Naive thymus-derived CD4-positive, alpha-beta T cell (primary cell): ENCODE data around the gene PITPNM1. TPM values are rescaled to one million over a fixed set of nuclear protein-coding genes. Genes with fewer than 3 reads are reported as not detected.
"Not testable (repeated sequence)": the region's sequence is repeated elsewhere in the genome, so short reads cannot be mapped to it uniquely, and the experiment has no call there.

Source experiments
- ATAC-seq: fragments of 150-1000 bp; cut with Tn5 transposase; 2 replicates; pipeline ENCODE4 v1.10.0; 2021; ENCODE audit warnings: mild to moderate bottlenecking, moderate library complexity
- CTCF ChIA-PET: fragments of 350-600 bp; sonication (Branson Sonifier 250); formaldehyde crosslinking; loops from one replicate; lab custom pipeline; 2021; ENCODE audit warnings: antibody characterized with exemption; lab: Charles Lee
- POLR2A ChIA-PET: fragments of 350-600 bp; sonication (Branson Sonifier 250); formaldehyde crosslinking; loops from one replicate; lab custom pipeline; 2021; ENCODE audit warnings: antibody characterized with exemption, inconsistent platforms; lab: Charles Lee
- DNase-seq, 9 donors: peaks; one replicate each; pipeline versions ENCODE4 v3.0.0 to v3.0.0-alpha.2; 2020 to 2022; ENCODE audit warnings: mixed read lengths in 1 of 9
- H3K27ac ChIP-seq: one replicate; pipeline ENCODE4 v1.7.0; 2013; ENCODE audit warnings: mild to moderate bottlenecking, low read depth, low read length, moderate library complexity
- H3K27me3 ChIP-seq, 2 donors: one replicate each; pipeline ENCODE4 v1.7.0; 2013; ENCODE audit warnings: low read length in 2 of 2, mild to moderate bottlenecking in 2 of 2, moderate library complexity in 2 of 2; ENCODE audit not compliant: control insufficient read depth in 2 of 2, insufficient read depth in 2 of 2
- H3K36me3 ChIP-seq, 3 experiments: 1 replicate in 2 of 3; 2 replicates in 1 of 3; pipeline ENCODE4 v1.7.0; 2013; ENCODE audit warnings: low read length in 3 of 3, mild to moderate bottlenecking in 3 of 3, moderate library complexity in 1 of 3; ENCODE audit not compliant: insufficient read depth in 3 of 3, control insufficient read depth in 2 of 3
- H3K4me1 ChIP-seq, 2 donors: one replicate each; pipeline ENCODE4 v1.7.0; 2013; ENCODE audit warnings: low read length in 2 of 2, mild to moderate bottlenecking in 2 of 2, moderate library complexity in 1 of 2; ENCODE audit not compliant: control insufficient read depth in 2 of 2, insufficient read depth in 2 of 2
- H3K4me3 ChIP-seq: 2 replicates; pipeline ENCODE4 v1.7.0; 2013; ENCODE audit warnings: mild to moderate bottlenecking, low read length
- H3K9me3 ChIP-seq, 3 experiments: 1 replicate in 2 of 3; 2 replicates in 1 of 3; pipeline ENCODE4 v1.7.0; 2013; ENCODE audit warnings: low read length in 3 of 3; ENCODE audit not compliant: control insufficient read depth in 2 of 3
- H3K27ac Mint-ChIP-seq, 9 donors: one replicate each; pipeline ENCODE4 v1.8.0; 2020 to 2022; ENCODE audit warnings: mixed read lengths in 9 of 9, mild to moderate bottlenecking in 8 of 9, moderate library complexity in 5 of 9, inconsistent platforms in 2 of 9
- H3K27me3 Mint-ChIP-seq, 5 donors: one replicate each; pipeline ENCODE4 v1.8.0; 2021 to 2022; ENCODE audit warnings: mixed read lengths in 5 of 5, mild to moderate bottlenecking in 1 of 5
- H3K36me3 Mint-ChIP-seq, 5 donors: one replicate each; pipeline ENCODE4 v1.8.0; 2020 to 2022; ENCODE audit warnings: mixed read lengths in 5 of 5, mild to moderate bottlenecking in 3 of 5, inconsistent platforms in 1 of 5
- H3K4me1 Mint-ChIP-seq, 7 donors: one replicate each; pipeline ENCODE4 v1.8.0; 2020 to 2022; ENCODE audit warnings: mixed read lengths in 7 of 7, mild to moderate bottlenecking in 3 of 7, inconsistent platforms in 1 of 7
- H3K4me3 Mint-ChIP-seq, 10 donors: one replicate each; pipeline ENCODE4 v1.8.0; 2020 to 2022; ENCODE audit warnings: mild to moderate bottlenecking in 10 of 10, mixed read lengths in 10 of 10, moderate library complexity in 6 of 10, inconsistent platforms in 2 of 10
- H3K9me3 Mint-ChIP-seq, 11 donors: one replicate each; pipeline ENCODE4 v1.8.0; 2020 to 2022; ENCODE audit warnings: mixed read lengths in 11 of 11, mild to moderate bottlenecking in 4 of 11, inconsistent platforms in 1 of 11, moderate library complexity in 1 of 11
- intact Hi-C, 2 donors: fragments of 100-400 bp; cut with micrococcal nuclease; formaldehyde crosslinking; loops; one replicate each; pipeline ENCODE4 v1.15.1; 2023
- polyA plus RNA-seq, 2 donors: library from polyadenylated mRNA; unstranded; fragments of 300-500 nt; fragmentation: Illumina TruSeq; gene quantifications; one replicate each; pipeline ENCODE4 v1.2.3, GENCODE V29; 2021
- total RNA-seq, 6 experiments: library from RNA in 5 of 6; stranded (reverse) in 5 of 6; gene quantifications; 1 replicate in 5 of 6; 2 replicates in 1 of 6; pipeline ENCODE4 v1.2.3 and lab custom pipeline; 2021 to 2026

The PITPNM1 gene
- total and polyA plus RNA-seq, 7 experiments from 2014 or later, result 9.5 to 133 (median 92.4) TPM

DNA sequence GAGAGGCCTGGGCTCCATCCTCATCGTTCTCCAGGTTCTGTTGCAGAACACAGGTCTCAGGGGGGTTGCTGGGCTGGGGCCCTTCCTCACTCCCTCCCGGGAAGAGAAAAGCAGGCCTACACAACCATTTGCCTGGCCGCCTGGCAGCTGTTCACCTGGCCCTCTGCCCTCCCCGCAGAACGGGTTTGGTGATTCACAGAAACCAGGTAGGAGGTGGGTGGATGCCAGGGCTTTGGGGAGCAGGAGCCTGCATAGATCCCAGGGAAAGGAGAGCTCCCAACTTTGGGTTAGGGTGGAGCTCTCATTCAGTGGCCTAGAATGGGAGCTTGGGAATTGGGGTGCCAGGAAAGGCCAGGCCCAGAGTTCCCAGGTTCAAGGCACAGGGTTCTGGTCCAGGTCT, 37.1 kb downstream of the PITPNM1 start:
- peaks cover 0 to 4% (median 0%) of the 10 kb centered on the region in 3 experiments for H3K36me3 ChIP-seq
- Mint-ChIP-seq H3K4me3 (peak overlapping the region; percentile 87 to 95 (median 90)), H3K27me3 (peaks cover 0 to 3% (median 0%) of the 10 kb centered on the region in 5 donors), H3K4me1 (peaks cover 23 to 44% (median 29%) of the 10 kb centered on the region in 7 donors), H3K36me3 (peaks cover 0 to 9% (median 0%) of the 10 kb centered on the region in 5 donors), H3K9me3 (no peaks in the 10 kb centered on the region), H3K27ac (peak overlapping the region; percentile 77 to 97 (median 88))
- intact Hi-C loops, result no loop called here
- DNase-seq (no peak), ATAC-seq (no peak)
- no peaks in the 10 kb centered on the region for H3K9me3 ChIP-seq
- H3K4me3 ChIP-seq, result peak overlapping the region; percentile 74
- peak overlapping the region; percentile 94 for H3K27ac ChIP-seq
- CTCF ChIA-PET, result interaction anchor here (0.8 to 2.8 kb wide), 9 partner anchors 14 to 66 kb away, joined by 3 to 11 read pairs (median 6); partner anchors contain the start of genes AIP, PPP1CA, PTPRCAP and TBC1D10C
- H3K27me3 ChIP-seq, result no peaks in the 10 kb centered on the region
- peaks cover 20 to 42% of the 10 kb centered on the region in 2 donors for H3K4me1 ChIP-seq
- POLR2A ChIA-PET, result interaction anchor here (0.6 to 18.3 kb wide), 21 partner anchors 9 to 228 kb away, joined by 3 to 230 read pairs (median 11); partner anchors contain the start of genes AIP, CABP4, CARNS1 and CORO1B

DNA sequence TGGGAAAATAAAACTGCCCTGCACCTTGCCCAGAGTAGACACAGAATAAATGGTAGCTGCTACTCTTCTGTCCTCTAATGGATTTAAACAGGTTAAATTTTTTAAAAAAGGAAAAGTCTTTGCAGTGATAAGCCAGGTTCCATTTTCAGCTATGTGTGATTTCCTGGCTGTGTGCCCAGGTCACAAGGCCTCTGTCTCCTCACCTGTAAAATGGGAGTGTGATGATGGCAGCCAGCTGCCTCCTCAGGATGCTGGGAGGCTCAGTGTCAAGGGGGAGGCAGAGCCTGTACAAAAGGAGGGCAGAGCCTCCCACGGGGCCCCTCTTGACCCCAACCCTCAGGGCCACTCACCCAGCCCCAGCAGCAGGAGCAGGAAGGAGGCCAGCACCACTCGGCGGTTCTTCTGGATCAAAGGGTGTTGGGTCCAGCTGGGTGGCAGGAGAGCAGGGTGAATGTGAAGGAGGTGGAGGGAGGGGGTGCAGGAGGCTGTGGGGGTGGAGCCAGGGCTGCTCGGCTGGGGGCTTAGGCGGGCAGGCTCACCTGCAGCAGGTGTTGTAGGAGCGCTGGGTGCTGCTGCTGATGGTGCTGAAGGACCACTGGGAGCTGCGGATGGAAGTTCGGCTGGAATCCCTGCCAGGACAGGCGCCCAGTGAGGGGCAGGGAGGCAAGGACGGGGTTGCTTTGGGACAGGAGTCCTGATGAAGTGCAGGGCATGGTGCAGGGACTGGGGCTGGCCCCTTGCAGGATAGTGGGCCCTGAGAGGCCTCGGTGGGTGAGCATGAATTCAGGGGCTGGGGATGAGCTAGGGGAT, 38.0 kb downstream of the PITPNM1 start:
- H3K36me3 Mint-ChIP-seq, result peaks cover 0 to 9% (median 0%) of the 10 kb centered on the region in 5 donors
- H3K27ac Mint-ChIP-seq, result peak overlapping the region in 8 of 9 donors; percentile 77 to 97 (median 89)
- H3K4me3 Mint-ChIP-seq, result peak overlapping the region; percentile 52 to 95 (median 90)
- no peaks in the 10 kb centered on the region for H3K27me3 ChIP-seq
- H3K4me1 ChIP-seq, result peaks cover 20 to 42% of the 10 kb centered on the region in 2 donors
- intact Hi-C loops, result no loop called here
- H3K9me3 Mint-ChIP-seq, result no peaks in the 10 kb centered on the region
- H3K27me3 Mint-ChIP-seq, result no peaks in the 10 kb centered on the region
- H3K4me1 Mint-ChIP-seq, result peaks cover 23 to 44% (median 29%) of the 10 kb centered on the region in 7 donors
- H3K27ac ChIP-seq, result peak overlapping the region; percentile 94
- no peak for ATAC-seq
- ChIA-PET CTCF (interaction anchor here (1.5 to 2.8 kb wide), 3 partner anchors 17 to 66 kb away, joined by 6 to 11 read pairs (median 8); partner anchors contain the start of genes PPP1CA and PTPRCAP), POLR2A (interaction anchor here (0.6 to 18.3 kb wide), 14 partner anchors 11 to 227 kb away, joined by 3 to 230 read pairs (median 33); partner anchors contain the start of genes AIP, CARNS1, CORO1B and GPR152)
- no peak overlapping the region for H3K4me3 ChIP-seq
- DNase-seq, result no peak
- peaks cover 0 to 4% (median 0%) of the 10 kb centered on the region in 3 experiments for H3K36me3 ChIP-seq
- H3K9me3 ChIP-seq, result no peaks in the 10 kb centered on the region

DNA sequence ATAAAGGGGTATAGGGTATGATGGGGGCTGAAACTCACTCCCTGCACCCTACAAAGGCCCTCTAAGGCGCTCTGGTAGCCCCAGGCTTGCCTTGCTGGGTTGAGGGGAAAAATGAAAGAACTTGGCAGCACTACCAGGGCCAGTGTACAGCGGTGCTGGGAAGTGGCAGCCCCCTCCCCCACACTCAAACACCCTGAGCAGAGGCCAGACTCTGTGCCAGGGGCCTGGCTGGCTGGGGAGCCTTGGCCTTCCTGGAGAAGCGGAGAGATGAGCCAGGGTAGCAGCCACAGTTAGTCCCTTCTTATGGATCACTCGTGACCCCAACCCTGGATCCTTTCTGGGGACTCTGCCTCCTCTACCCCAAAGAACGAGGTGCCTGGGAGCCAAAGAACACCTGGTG, 38.8 kb downstream of the PITPNM1 start:
- ChIA-PET POLR2A (interaction anchor here (0.7 to 18.3 kb wide), 12 partner anchors 10 to 1994 kb away, joined by 3 to 230 read pairs (median 56); partner anchors contain the start of genes AIP, CABP4, CARNS1 and CORO1B), CTCF (interaction anchor here (0.9 to 1.9 kb wide), 2 partner anchors 29 to 49 kb away, joined by 5 to 7 read pairs; partner anchors contain the start of gene PTPRCAP)
- no peaks in the 10 kb centered on the region for H3K27me3 Mint-ChIP-seq
- H3K27me3 ChIP-seq, result no peaks in the 10 kb centered on the region
- peak overlapping the region; percentile 94 for H3K27ac ChIP-seq
- no peak for DNase-seq
- H3K9me3 ChIP-seq, result no peaks in the 10 kb centered on the region
- H3K4me1 Mint-ChIP-seq, result peaks cover 23 to 44% (median 29%) of the 10 kb centered on the region in 7 donors
- no peak for ATAC-seq
- H3K4me3 ChIP-seq, result no peak overlapping the region
- intact Hi-C loops, result no loop called here
- H3K36me3 ChIP-seq, result peaks cover 0 to 4% (median 0%) of the 10 kb centered on the region in 3 experiments
- peaks cover 0 to 9% (median 0%) of the 10 kb centered on the region in 5 donors for H3K36me3 Mint-ChIP-seq
- peak overlapping the region in 7 of 9 donors; percentile 20 to 96 (median 73) for H3K27ac Mint-ChIP-seq
- no peaks in the 10 kb centered on the region for H3K9me3 Mint-ChIP-seq
- peaks cover 20 to 42% of the 10 kb centered on the region in 2 donors for H3K4me1 ChIP-seq
- peak overlapping the region in 8 of 10 donors; percentile 19 to 95 (median 44) for H3K4me3 Mint-ChIP-seq

DNA sequence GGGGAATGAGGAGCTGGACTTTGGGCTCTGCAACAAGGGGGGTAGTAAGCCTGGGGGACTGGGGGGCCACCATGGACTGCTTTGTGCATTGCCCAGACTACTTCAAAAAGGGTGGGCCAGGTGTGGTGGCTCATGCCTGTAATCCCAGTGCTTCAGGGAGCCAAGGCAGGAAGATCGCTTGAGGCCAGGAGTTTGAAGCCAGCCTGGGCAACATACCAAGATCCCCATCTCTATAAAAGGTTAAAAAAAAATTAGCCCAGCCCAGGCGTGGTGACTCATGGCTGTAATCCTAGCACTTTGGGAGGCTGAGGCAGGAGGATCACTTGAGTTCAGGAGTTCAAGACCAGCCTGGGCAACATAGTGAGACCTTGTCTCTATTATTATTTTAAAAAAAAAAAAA, 39.6 kb downstream of the PITPNM1 start:
- intact Hi-C loops, result loop anchor here in 1 of 2 donors (2.0 kb wide), 1 partner anchor 19 kb away; no protein-coding TSS in a partner anchor
- peak overlapping the region; percentile 66 for H3K4me3 ChIP-seq
- not testable (repeated sequence) for DNase-seq, H3K36me3 Mint-ChIP-seq, H3K9me3 ChIP-seq, ATAC-seq, H3K27me3 Mint-ChIP-seq, H3K36me3 ChIP-seq, H3K27me3 ChIP-seq, H3K9me3 Mint-ChIP-seq
- Mint-ChIP-seq H3K4me1 (peaks cover 23 to 44% (median 29%) of the 10 kb centered on the region in 7 donors), H3K27ac (peak overlapping the region; percentile 82 to 97 (median 93)), H3K4me3 (peak overlapping the region; percentile 75 to 94 (median 87))
- H3K27ac ChIP-seq, result peak overlapping the region; percentile 96
- CTCF ChIA-PET, result interaction anchor here (0.7 to 1.9 kb wide), 6 partner anchors 17 to 114 kb away, joined by 3 to 7 read pairs (median 4); partner anchors contain the start of gene PTPRCAP
- H3K4me1 ChIP-seq, result peaks cover 20 to 42% of the 10 kb centered on the region in 2 donors
- POLR2A ChIA-PET, result interaction anchor here (0.7 to 18.3 kb wide), 16 partner anchors 9 to 1993 kb away, joined by 3 to 230 read pairs (median 10); partner anchors contain the start of genes AIP, CABP4, CARNS1 and CORO1B

DNA sequence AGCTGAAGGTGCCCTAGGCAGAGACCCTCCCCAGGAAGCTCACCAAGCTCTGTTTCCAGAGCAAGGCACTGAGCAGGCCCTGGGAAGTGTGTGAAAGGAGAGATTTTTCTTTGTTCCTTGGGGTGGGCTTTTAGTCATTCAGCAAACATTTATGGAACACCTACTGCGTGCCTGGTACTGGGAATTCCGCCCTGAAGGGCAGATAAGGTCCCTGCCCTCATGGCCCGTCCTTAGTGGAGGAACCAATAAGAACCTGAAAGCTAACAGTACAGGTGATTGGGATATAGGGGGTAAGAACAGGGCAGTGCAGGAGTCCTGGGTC, 40.0 kb downstream of the PITPNM1 start:
- peaks cover 20 to 42% of the 10 kb centered on the region in 2 donors for H3K4me1 ChIP-seq
- Mint-ChIP-seq H3K27ac (peak overlapping the region; percentile 82 to 97 (median 93)), H3K36me3 (peaks cover 0 to 9% (median 0%) of the 10 kb centered on the region in 5 donors), H3K27me3 (peaks cover 0 to 2% (median 0%) of the 10 kb centered on the region in 5 donors), H3K4me3 (peak overlapping the region; percentile 75 to 94 (median 87)), H3K9me3 (no peaks in the 10 kb centered on the region), H3K4me1 (peaks cover 23 to 44% (median 29%) of the 10 kb centered on the region in 7 donors)
- ChIA-PET POLR2A (interaction anchor here (0.7 to 18.3 kb wide), 15 partner anchors 9 to 198 kb away, joined by 3 to 230 read pairs (median 12); partner anchors contain the start of genes AIP, CABP4, CARNS1 and CDK2AP2), CTCF (interaction anchor here (0.7 to 1.9 kb wide), 5 partner anchors 17 to 114 kb away, joined by 3 to 7 read pairs (median 4); no protein-coding TSS in a partner anchor)
- intact Hi-C loops, result loop anchor here in 1 of 2 donors (2.0 kb wide), 1 partner anchor 18 kb away; no protein-coding TSS in a partner anchor
- no peaks in the 10 kb centered on the region for H3K9me3 ChIP-seq
- no peak for ATAC-seq
- H3K4me3 ChIP-seq, result peak overlapping the region; percentile 66
- DNase-seq, result no peak
- no peaks in the 10 kb centered on the region for H3K27me3 ChIP-seq
- peak overlapping the region; percentile 96 for H3K27ac ChIP-seq
- H3K36me3 ChIP-seq, result peaks cover 0 to 4% (median 0%) of the 10 kb centered on the region in 3 experiments
